ENCODE measurements around the gene RASD1. TPM values are rescaled to one million over a fixed set of nuclear protein-coding genes. Genes with fewer than 3 reads are reported as not detected.

Gene RASD1
- total RNA-seq, 1 experiment from 2014 or later, result 0.30 TPM

GRCh38 chr17:17527534-17527933 lies 31.3 kb upstream of the RASD1 start:
- CTCF ChIA-PET, result interaction anchor here (1.1 kb wide), 1 partner anchor 31 kb away, joined by 3 read pairs; no protein-coding TSS in a partner anchor
- no TSS peak for BruUV-seq (replicated peaks)

GRCh38 chr17:17526369-17526768 lies 30.2 kb upstream of the RASD1 start:
- DNase-seq (ENCODE audit: low read depth, low spot score) (no peak), ATAC-seq (no peak)
- Histone ChIP-seq H3K79me2 (ENCODE audit: insufficient read depth, low read length) (no peaks in the 10 kb centered on the region), H3K36me3 (ENCODE audit: control insufficient read depth in 1 of 2, insufficient read depth in 2 of 2, low read length in 2 of 2) (no peaks in the 10 kb centered on the region), H4K20me1 (ENCODE audit: insufficient read depth) (no peaks in the 10 kb centered on the region), H3K27ac (ENCODE audit: low read depth, low read length) (no peak overlapping the region), H3K9me2 (ENCODE audit: insufficient read depth) (no peaks in the 10 kb centered on the region), H2AFZ (ENCODE audit: low read depth, low read length, poor library complexity, severe bottlenecking) (no peak overlapping the region), H3K9me3 (ENCODE audit: control insufficient read depth in 1 of 2, insufficient read depth in 1 of 2, low read depth in 1 of 2, low read length in 2 of 2) (no peaks in the 10 kb centered on the region), H3K4me2 (ENCODE audit: low read length) (no peak overlapping the region), H3K27me3 (ENCODE audit: insufficient read depth, low read length) (no peaks in the 10 kb centered on the region), H3K4me3 (replicated peaks in 1 of 2; ENCODE audit: low read depth in 1 of 2, low read length in 2 of 2) (no peak overlapping the region), H3K4me1 (ENCODE audit: control insufficient read depth in 1 of 2, insufficient read depth in 2 of 2, low read length in 2 of 2) (no peaks in the 10 kb centered on the region), H3K9ac (ENCODE audit: low read length) (no peak overlapping the region)
- TF ChIP-seq CTCF (IDR thresholded peaks at IDR 0.05 in 2 of 3, conservative IDR thresholded peaks at IDR 0.05 in 1 of 3; ENCODE audit: borderline replicate concordance in 1 of 3, insufficient read depth in 1 of 3, low read depth in 2 of 3, low read length in 2 of 3), result no peak
- TF ChIP-seq ZFX (IDR thresholded peaks at IDR 0.05), result no peak
- TF ChIP-seq EZH2 (IDR thresholded peaks at IDR 0.05), result no peak
- no peak for TF ChIP-seq ZNF274 (IDR thresholded peaks at IDR 0.05; ENCODE audit: low read depth, low read length)
- no peak for TF ChIP-seq JUND (IDR thresholded peaks at IDR 0.05)
- no peak for TF ChIP-seq ELF1 (IDR thresholded peaks at IDR 0.05; ENCODE audit: borderline replicate concordance, low read depth)
- no peak for TF ChIP-seq ZBTB33 (IDR thresholded peaks at IDR 0.05; ENCODE audit: extremely low read depth, insufficient replicate concordance, low read length)
- no peak for TF ChIP-seq SIN3A (IDR thresholded peaks at IDR 0.05; ENCODE audit: low read depth)
- TF ChIP-seq TCF7L2 (IDR thresholded peaks at IDR 0.05; ENCODE audit: borderline replicate concordance, extremely low read depth, insufficient read depth, insufficient read length), result no peak
- no TSS peak for BruUV-seq (replicated peaks)
- intact Hi-C loops (cut with micrococcal nuclease), result no loop called here
- CTCF ChIA-PET, result no interaction called here
- POLR2A ChIA-PET, result no interaction called here
- RAD21 ChIA-PET (ENCODE audit: low non-redundant PET in 1 of 2, low total read pairs in 2 of 2, uncharacterized antibody in 2 of 2, unreplicated experiment in 2 of 2), result no interaction called here

More at GRCh38 chr17:17527534-17527933, 31.3 kb upstream of the RASD1 start:
- H3K4me1 ChIP-seq (ENCODE audit: control insufficient read depth in 1 of 2, insufficient read depth in 2 of 2, low read length in 2 of 2), result no peaks in the 10 kb centered on the region
- no peak overlapping the region for H2AFZ ChIP-seq (ENCODE audit: low read depth, low read length, poor library complexity, severe bottlenecking)
- intact Hi-C loops (cut with micrococcal nuclease), result no loop called here
- H4K20me1 ChIP-seq (ENCODE audit: insufficient read depth), result no peaks in the 10 kb centered on the region
- POLR2A ChIA-PET, result no interaction called here
- no peak overlapping the region for H3K9ac ChIP-seq (ENCODE audit: low read length)
- H3K4me2 ChIP-seq (ENCODE audit: low read length), result no peak overlapping the region
- H3K9me3 ChIP-seq (ENCODE audit: control insufficient read depth in 1 of 2, insufficient read depth in 1 of 2, low read depth in 1 of 2, low read length in 2 of 2), result no peaks in the 10 kb centered on the region
- no peak overlapping the region for H3K27ac ChIP-seq (ENCODE audit: low read depth, low read length)
- RAD21 ChIA-PET (ENCODE audit: low non-redundant PET in 1 of 2, low total read pairs in 2 of 2, uncharacterized antibody in 2 of 2, unreplicated experiment in 2 of 2), result no interaction called here
- TF ChIP-seq JUND (IDR thresholded peaks at IDR 0.05) (no peak), ZFX (IDR thresholded peaks at IDR 0.05) (no peak), POLR2A (IDR thresholded peaks at IDR 0.05; ENCODE audit: borderline replicate concordance, extremely low read depth, insufficient read depth, insufficient read length) (no peak)
- H3K27me3 ChIP-seq (ENCODE audit: insufficient read depth, low read length), result no peaks in the 10 kb centered on the region
- no peak overlapping the region for H3K4me3 ChIP-seq (replicated peaks in 1 of 2; ENCODE audit: low read depth in 1 of 2, low read length in 2 of 2)
- no peaks in the 10 kb centered on the region for H3K9me2 ChIP-seq (ENCODE audit: insufficient read depth)
- no peak for DNase-seq (ENCODE audit: low read depth, low spot score)
- no peak for ATAC-seq
- H3K36me3 ChIP-seq (ENCODE audit: control insufficient read depth in 1 of 2, insufficient read depth in 2 of 2, low read length in 2 of 2), result no peaks in the 10 kb centered on the region
- H3K79me2 ChIP-seq (ENCODE audit: insufficient read depth, low read length), result no peaks in the 10 kb centered on the region

Data from HCT116 (cell line).